Urothelium cell line (cell line): ENCODE measurements around the gene KLHL42.
A peak's percentile ranks its signal among the peaks of the same experiment; 100 is the strongest.
"Not testable (repeated sequence)": the region's sequence is repeated elsewhere in the genome, so short reads cannot be mapped to it uniquely, and the experiment has no call there.

Experiments used
- DNase-seq: peaks from one replicate; pipeline ENCODE4 v3.0.0; 2011; ENCODE audit warnings: low spot score, mixed read lengths
- FAIRE-seq: peaks from 2 replicates; lab custom pipeline; 2011; peaks lifted over from hg19 to GRCh38; lab: Jason Lieb, UNC

KLHL42 gene

GRCh38 chr12:27779920-27780611 lies at the start of gene KLHL42, which contains the start of gene MANSC4:
Gene KLHL42 (plus strand): TSS chr12:27780233. CDS start chr12:27780331, 98 bp downstream.
Gene MANSC4 (minus strand): TSS chr12:27780236. CDS start chr12:27771276, 8,960 bp downstream.
- DNase-seq = peak; percentile 83
- no peak for FAIRE-seq

GRCh38 chr12:27732281-27732680 lies 47.8 kb upstream of the KLHL42 start:
- DNase-seq (peak; percentile 22), FAIRE-seq (peak; percentile 79)

GRCh38 chr12:27733052-27733656 lies 46.9 kb upstream of the KLHL42 start:
- peak; percentile 41 for DNase-seq
- no peak for FAIRE-seq

- FAIRE-seq (no peak), DNase-seq (no peak)
Measured at GRCh38 chr12:27733791-27734190, 46.2 kb upstream of the KLHL42 start.

GRCh38 chr12:27734321-27734720 lies 45.7 kb upstream of the KLHL42 start:
- not testable (repeated sequence) for DNase-seq, FAIRE-seq

GRCh38 chr12:27743601-27744000 lies 36.4 kb upstream of the KLHL42 start:
- FAIRE-seq = no peak
- no peak for DNase-seq

- FAIRE-seq, DNase-seq: not testable (repeated sequence)
Measured at GRCh38 chr12:27745734-27746133, 34.3 kb upstream of the KLHL42 start.

- DNase-seq = no peak
- FAIRE-seq = no peak
Measured at GRCh38 chr12:27747111-27747820, 32.8 kb upstream of the KLHL42 start.

- DNase-seq (peak; percentile 34), FAIRE-seq (peak; percentile 59)
Measured at GRCh38 chr12:27751386-27752047, 28.5 kb upstream of the KLHL42 start.

- no peak for DNase-seq
- FAIRE-seq = no peak
Measured at GRCh38 chr12:27754795-27755194, 25.2 kb upstream of the KLHL42 start.

- no peak for DNase-seq
- FAIRE-seq = no peak
Measured at GRCh38 chr12:27756670-27757195, 23.3 kb upstream of the KLHL42 start.

- no peak for DNase-seq
Measured at GRCh38 chr12:27762757-27763156, 17.3 kb upstream of the KLHL42 start.

GRCh38 chr12:27766587-27766986 lies 13.4 kb upstream of the KLHL42 start:
- DNase-seq (no peak), FAIRE-seq (no peak)

More at GRCh38 chr12:27762757-27763156, 17.3 kb upstream of the KLHL42 start:
- FAIRE-seq = no peak

GRCh38 chr12:27769142-27769673 lies 10.8 kb upstream of the KLHL42 start:
- FAIRE-seq (no peak), DNase-seq (no peak)

GRCh38 chr12:27771481-27772327 lies 8.3 kb upstream of the KLHL42 start:
- no peak for DNase-seq
- FAIRE-seq = no peak

- DNase-seq (no peak), FAIRE-seq (no peak)
Measured at GRCh38 chr12:27772328-27773049, 7.5 kb upstream of the KLHL42 start.

GRCh38 chr12:27777141-27777540 lies 2.9 kb upstream of the KLHL42 start:
- no peak for DNase-seq
- FAIRE-seq = no peak

- FAIRE-seq (no peak), DNase-seq (no peak)
Measured at GRCh38 chr12:27778206-27778605, 1.8 kb upstream of the KLHL42 start.

GRCh38 chr12:27779416-27779919 lies 565 bp upstream of the KLHL42 start:
- FAIRE-seq = no peak
- peak; percentile 32 for DNase-seq
